ENCODE measurements around the gene WSCD1.

WSCD1 gene

GRCh38 chr17:6085812-6086211 is 15.6 kb downstream of the WSCD1 start:
- no peak for DNase-seq (ENCODE audit: low read depth)

GRCh38 chr17:6086603-6087400 is 16.6 kb downstream of the WSCD1 start:
- DNase-seq (ENCODE audit: low read depth) = no peak

- DNase-seq (ENCODE audit: low read depth) = no peak
Observed at GRCh38 chr17:6088141-6088540, 18.0 kb downstream of the WSCD1 start.

GRCh38 chr17:6090253-6090652 is 20.1 kb downstream of the WSCD1 start:
- DNase-seq (ENCODE audit: low read depth) = no peak

GRCh38 chr17:6092182-6092902 is 22.2 kb downstream of the WSCD1 start:
- no peak for DNase-seq (ENCODE audit: low read depth)

- DNase-seq (ENCODE audit: low read depth) = no peak
Observed at GRCh38 chr17:6092903-6093468, 22.8 kb downstream of the WSCD1 start.

GRCh38 chr17:6094453-6094852 is 24.3 kb downstream of the WSCD1 start:
- no peak for DNase-seq (ENCODE audit: low read depth)

GRCh38 chr17:6094926-6095325 is 24.7 kb downstream of the WSCD1 start:
- DNase-seq (ENCODE audit: low read depth) = no peak

GRCh38 chr17:6095501-6095900 is 25.3 kb downstream of the WSCD1 start:
- DNase-seq (ENCODE audit: low read depth) = no peak

GRCh38 chr17:6096201-6097004 is 26.2 kb downstream of the WSCD1 start:
- no peak for DNase-seq (ENCODE audit: low read depth)

- DNase-seq (ENCODE audit: low read depth) = no peak
Observed at GRCh38 chr17:6097005-6097279, 26.8 kb downstream of the WSCD1 start.

- no peak for DNase-seq (ENCODE audit: low read depth)
Observed at GRCh38 chr17:6098050-6098822, 28.1 kb downstream of the WSCD1 start.

- no peak for DNase-seq (ENCODE audit: low read depth)
Observed at GRCh38 chr17:6098823-6099180, 28.6 kb downstream of the WSCD1 start.

- DNase-seq (ENCODE audit: low read depth) = no peak
Observed at GRCh38 chr17:6099492-6099891, 29.3 kb downstream of the WSCD1 start.

GRCh38 chr17:6100146-6100545 is 30.0 kb downstream of the WSCD1 start:
- DNase-seq (ENCODE audit: low read depth) = no peak

GRCh38 chr17:6100891-6101500 is 30.8 kb downstream of the WSCD1 start:
- no peak for DNase-seq (ENCODE audit: low read depth)

GRCh38 chr17:6101706-6102105 is 31.5 kb downstream of the WSCD1 start:
- no peak for DNase-seq (ENCODE audit: low read depth)

GRCh38 chr17:6102615-6103014 is 32.4 kb downstream of the WSCD1 start:
- no peak for DNase-seq (ENCODE audit: low read depth)

- no peak for DNase-seq (ENCODE audit: low read depth)
Observed at GRCh38 chr17:6104956-6105648, 34.9 kb downstream of the WSCD1 start.

GRCh38 chr17:6105649-6106007 is 35.4 kb downstream of the WSCD1 start:
- no peak for DNase-seq (ENCODE audit: low read depth)

- no peak for DNase-seq (ENCODE audit: low read depth)
Observed at GRCh38 chr17:6106212-6106611, 36.0 kb downstream of the WSCD1 start.

All from HS-27A (cell line).